K562 (cell line): ENCODE results near the gene TULP1. TPM values are rescaled to one million over a fixed set of nuclear protein-coding genes. Genes with fewer than 3 reads are reported as not detected.

Experiments used
- ARID1B ChIP-seq: fragments of 450-650 bp; IDR thresholded peaks from 2 replicates; pipeline ENCODE4 v1.6.1; 2016; ENCODE audit warnings: antibody characterized with exemption, mild to moderate bottlenecking, inconsistent platforms
- ARID2 ChIP-seq: fragments of 450-650 bp; IDR thresholded peaks from 2 replicates; pipeline ENCODE4 v1.6.1; 2017; ENCODE audit warnings: antibody characterized with exemption, mild to moderate bottlenecking
- CAMTA2 ChIP-seq: fragments of 250-450 bp; sonication (Bioruptor Pico); conservative IDR thresholded peaks from 2 replicates; pipeline ENCODE4 v1.5.1; 2022
- CREB3 ChIP-seq: fragments of 450-650 bp; conservative IDR thresholded peaks from 2 replicates; pipeline ENCODE4 v1.6.1; 2016; ENCODE audit warnings: missing genetic modification characterization, low read depth, mild to moderate bottlenecking, missing compliant biosample characterization, moderate library complexity
- CREB3L1 ChIP-seq: fragments of 450-650 bp; IDR thresholded peaks from 2 replicates; pipeline ENCODE4 v1.6.1; 2014; ENCODE audit warnings: low read depth, mild to moderate bottlenecking, moderate library complexity, borderline replicate concordance
- ETV5 ChIP-seq: sonication (generic); formaldehyde crosslinking; IDR thresholded peaks from 2 replicates; pipeline ENCODE4 v1.4.0; 2020; ENCODE audit warnings: low read depth, mild to moderate bottlenecking, missing genetic modification reagents
- HDAC2 ChIP-seq: fragments of 450-650 bp; IDR thresholded peaks from 2 replicates; pipeline ENCODE4 v1.6.1; 2016; ENCODE audit warnings: mild to moderate bottlenecking
- HINFP ChIP-seq: fragments of 450-650 bp; conservative IDR thresholded peaks from 2 replicates; pipeline ENCODE4 v1.6.1; 2016; ENCODE audit warnings: missing genetic modification characterization, low read depth, mild to moderate bottlenecking, control low read depth, missing compliant biosample characterization
- HOXB6 ChIP-seq: fragments of 250-450 bp; sonication (Bioruptor Pico); IDR thresholded peaks from 2 replicates; pipeline ENCODE4 v1.5.1; 2022; ENCODE audit warnings: mild to moderate bottlenecking, borderline replicate concordance
- MNT ChIP-seq, 2 experiments: fragments of 450-650 bp; conservative IDR thresholded peaks; 2 replicates each; pipeline ENCODE4 v1.6.1; 2017; ENCODE audit warnings: mild to moderate bottlenecking in 2 of 2, moderate library complexity in 2 of 2
- NBN ChIP-seq: fragments of 450-650 bp; IDR thresholded peaks from 2 replicates; pipeline ENCODE4 v1.6.1; 2016; ENCODE audit warnings: low read depth, mild to moderate bottlenecking
- NRF1 ChIP-seq, 2 experiments: fragments of 450-650 bp; IDR thresholded peaks in 1 of 2; conservative IDR thresholded peaks in 1 of 2; 2 replicates each; pipeline ENCODE4 v1.6.1; 2014; ENCODE audit warnings: mild to moderate bottlenecking in 2 of 2
- TAF7 ChIP-seq: fragments of 450-650 bp; IDR thresholded peaks from 2 replicates; pipeline ENCODE4 v1.6.1; 2016; ENCODE audit warnings: missing genetic modification characterization, missing compliant biosample characterization
- XRCC4 ChIP-seq: IDR thresholded peaks from one replicate; pipeline ENCODE4 v1.6.1; 2011; ENCODE audit not compliant: insufficient read depth, insufficient read length; ENCODE audit errors: extremely low read depth
- XRCC5 ChIP-seq: fragments of 200-400 bp; formaldehyde crosslinking; IDR thresholded peaks from 2 replicates; pipeline ENCODE4 v1.6.1; 2017; ENCODE audit warnings: low read depth, mild to moderate bottlenecking, low read length
- ZNF311 ChIP-seq: fragments of 250-450 bp; sonication (Bioruptor Pico); IDR thresholded peaks from 2 replicates; pipeline ENCODE4 v1.4.0; 2020; ENCODE audit warnings: mild to moderate bottlenecking, moderate library complexity
- ZNF77 ChIP-seq: fragments of 250-450 bp; sonication (Bioruptor Pico); IDR thresholded peaks from 2 replicates; pipeline ENCODE4 v1.5.0; 2020
- ZNF778 ChIP-seq: fragments of 450-650 bp; formaldehyde crosslinking; IDR thresholded peaks from 2 replicates; pipeline ENCODE4 v1.4.0; 2020; ENCODE audit warnings: mild to moderate bottlenecking, moderate library complexity
- ZSCAN32 ChIP-seq: fragments of 450-650 bp; formaldehyde crosslinking; IDR thresholded peaks from 2 replicates; pipeline ENCODE4 v1.4.0; 2020; ENCODE audit warnings: mild to moderate bottlenecking, moderate library complexity
- polyA plus RNA-seq, 8 experiments: library from polyadenylated mRNA; depleted of rRNA in 4 of 8; stranded (reverse) in 5 of 8; unstranded in 3 of 8; fragments of >200 nt; fragmentation: Nextera tagmentation in 2 of 8; fragmentation: Illumina TruSeq in 1 of 8; extraction: Ambion mirVana in 2 of 8; extraction: Trizol in 1 of 8; gene quantifications; 2 replicates each; pipeline versions ENCODE4 v1.2.1 to v1.2.3, GENCODE V29; 2011 to 2014; ENCODE audit warnings: inconsistent platforms in 1 of 8, missing spikeins in 1 of 8
- total RNA-seq, 7 experiments: library from RNA; depleted of rRNA in 6 of 7; stranded (reverse); fragments of >200 nt in 6 of 7; fragmentation: Illumina TruSeq in 2 of 7; extraction: Trizol in 2 of 7; gene quantifications; 2 replicates each; pipeline versions ENCODE4 v1.2.1 to v1.2.3, GENCODE V29; 2011 to 2021; ENCODE audit warnings: low replicate concordance in 1 of 7
- TF ChIP-seq, protein P1 (sequence below): IDR thresholded peaks from 3 replicates; pipeline ENCODE4 v1.6.1; 2011; ENCODE audit warnings: borderline replicate concordance, mild to moderate bottlenecking; ENCODE audit not compliant: insufficient read length, insufficient read depth

The TULP1 gene
- total and polyA plus RNA-seq, 9 of the 15 experiments (the other 6 are each of a cell fraction or from before 2014, with no cell fraction given), result 0.06 to 0.17 (median 0.09) TPM; not detected in 6

GRCh38 chr6:35498422-35499067, 14.2 kb downstream of the TULP1 start (continued):
- no peak for TF ChIP-seq ARID2
- TF ChIP-seq ARID1B, result no peak; the same call in 1 of the 2 replicates
- no peak for TF ChIP-seq ZSCAN32 (CRISPR knock-in tag)
- TF ChIP-seq ZNF77 (CRISPR knock-in tag), result no peak
- TF ChIP-seq CREB3L1, result peak; percentile 47; the same call in 1 of the 2 replicates
- no peak for TF ChIP-seq NRF1 (conservative IDR thresholded peaks at IDR 0.05 in 1 of 2, IDR thresholded peaks at IDR 0.05 in 1 of 2)
- TF ChIP-seq NBN, result no peak
- TF ChIP-seq CREB3 (tag), result 0 out of 2 replicates have a peak, but pooled peaks have one; percentile 16
- TF ChIP-seq TAF7 (tag), result no peak
- 0 out of 2 replicates have a peak, but pooled peaks have one; percentile 17 for TF ChIP-seq ZNF311 (CRISPR knock-in tag)
- peak; percentile 86 to 91 for TF ChIP-seq MNT (conservative IDR thresholded peaks at IDR 0.05)
- TF ChIP-seq CAMTA2 (CRISPR knock-in tag), result no peak
- TF ChIP-seq XRCC5, result peak; percentile 50; the same call in 1 of the 2 replicates
- no peak for TF ChIP-seq ZNF778 (CRISPR knock-in tag)
- TF ChIP-seq HOXB6 (CRISPR knock-in tag), result no peak
- TF ChIP-seq XRCC4, result no peak
- TF ChIP-seq HINFP, result no peak
- no peak for TF ChIP-seq ETV5 (CRISPR knock-in tag)
- TF ChIP-seq, protein P1, sequence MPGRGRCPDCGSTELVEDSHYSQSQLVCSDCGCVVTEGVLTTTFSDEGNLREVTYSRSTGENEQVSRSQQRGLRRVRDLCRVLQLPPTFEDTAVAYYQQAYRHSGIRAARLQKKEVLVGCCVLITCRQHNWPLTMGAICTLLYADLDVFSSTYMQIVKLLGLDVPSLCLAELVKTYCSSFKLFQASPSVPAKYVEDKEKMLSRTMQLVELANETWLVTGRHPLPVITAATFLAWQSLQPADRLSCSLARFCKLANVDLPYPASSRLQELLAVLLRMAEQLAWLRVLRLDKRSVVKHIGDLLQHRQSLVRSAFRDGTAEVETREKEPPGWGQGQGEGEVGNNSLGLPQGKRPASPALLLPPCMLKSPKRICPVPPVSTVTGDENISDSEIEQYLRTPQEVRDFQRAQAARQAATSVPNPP, result no peak
- peak; percentile 15; the same call in 1 of the 2 replicates for TF ChIP-seq HDAC2
